COLO829 (cell line): Measurements from ENCODE around the gene PLXNA4.

ENCODE experiments used
- DNase-seq: peaks from one replicate; pipeline ENCODE4 v3.0.0; 2012; ENCODE audit warnings: low spot score

PLXNA4 gene

GRCh38 chr7:132141109-132141508 lies 435.2 kb downstream of the PLXNA4 start:
- DNase-seq: no peak

- DNase-seq: no peak
These were observed 435.9 kb downstream of the PLXNA4 start for GRCh38 chr7:132140341-132140740.

DNA sequence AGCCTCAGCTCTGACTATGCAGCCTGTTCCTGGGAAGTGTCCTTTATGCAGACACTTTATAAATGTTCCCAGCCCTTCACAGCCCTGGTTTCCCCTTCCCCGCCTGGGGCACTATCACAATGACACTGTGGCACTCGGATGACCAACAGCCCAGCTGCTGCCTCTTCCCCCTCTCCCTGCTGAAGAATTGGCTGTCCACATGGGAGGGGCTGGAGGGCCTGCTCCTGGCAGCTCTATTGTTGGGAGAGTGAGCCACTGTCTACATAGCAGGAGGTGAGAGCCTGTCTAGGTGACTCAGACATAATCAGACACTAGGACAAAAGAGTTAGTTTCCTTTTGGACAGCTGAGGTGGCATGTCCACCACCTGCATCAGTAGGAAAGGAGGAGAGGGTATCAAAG lies 437.5 kb downstream of the PLXNA4 start:
- no peak for DNase-seq

DNA sequence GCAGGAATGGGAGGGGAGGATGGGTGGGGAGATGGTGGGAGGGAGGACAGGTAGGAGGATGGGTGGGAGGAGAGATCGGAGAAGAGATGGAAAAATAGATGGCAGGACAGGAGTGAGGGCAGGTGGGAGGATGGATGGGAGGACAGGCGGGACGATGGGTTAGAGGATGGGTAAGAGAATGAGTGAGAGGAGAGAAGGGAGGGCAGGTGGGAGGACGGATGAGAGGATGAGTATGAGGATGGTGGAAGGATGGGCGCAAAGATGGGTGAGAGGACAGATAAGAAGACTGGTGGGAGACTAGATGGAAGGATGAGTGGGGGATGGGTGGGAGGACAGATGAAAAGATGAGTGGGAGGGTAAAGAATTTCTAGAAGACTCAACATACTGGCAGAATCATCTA lies 438.6 kb downstream of the PLXNA4 start:
- DNase-seq: no peak

GRCh38 chr7:132135746-132136385 lies 440.4 kb downstream of the PLXNA4 start:
- DNase-seq: no peak

DNA sequence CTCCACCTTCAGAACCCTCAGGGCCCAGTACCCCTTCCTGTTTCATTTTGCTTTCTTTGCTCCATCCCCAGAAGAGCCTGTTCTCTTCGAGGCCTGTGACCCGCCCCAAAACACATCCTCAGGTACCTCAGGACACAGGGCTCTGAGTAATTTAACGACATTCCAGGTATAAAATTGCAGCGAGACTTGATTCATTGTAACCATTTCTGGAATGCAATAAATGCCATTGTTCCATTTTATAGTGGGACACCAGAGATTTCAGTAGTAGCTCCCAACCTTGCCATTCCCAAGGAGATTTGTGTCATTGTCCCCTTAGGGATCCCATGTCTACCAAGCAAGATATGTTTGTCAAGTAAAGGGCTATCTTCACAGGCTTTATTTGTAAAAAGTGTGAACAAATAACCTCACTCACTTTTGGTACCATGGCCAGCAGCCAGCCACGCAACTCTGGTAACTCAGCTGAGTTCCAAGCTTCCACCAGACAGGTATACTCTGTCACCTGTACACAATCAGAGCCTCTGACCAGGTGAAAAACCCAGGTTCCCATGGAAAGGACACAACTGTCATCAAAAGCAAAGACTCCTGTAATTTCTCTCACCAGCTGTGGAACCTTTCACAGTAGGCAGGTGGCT lies 441.3 kb downstream of the PLXNA4 start:
- no peak for DNase-seq

GRCh38 chr7:132133501-132133900 lies 442.8 kb downstream of the PLXNA4 start:
- DNase-seq: no peak

GRCh38 chr7:132131196-132131595 lies 445.1 kb downstream of the PLXNA4 start:
- DNase-seq: no peak

DNA sequence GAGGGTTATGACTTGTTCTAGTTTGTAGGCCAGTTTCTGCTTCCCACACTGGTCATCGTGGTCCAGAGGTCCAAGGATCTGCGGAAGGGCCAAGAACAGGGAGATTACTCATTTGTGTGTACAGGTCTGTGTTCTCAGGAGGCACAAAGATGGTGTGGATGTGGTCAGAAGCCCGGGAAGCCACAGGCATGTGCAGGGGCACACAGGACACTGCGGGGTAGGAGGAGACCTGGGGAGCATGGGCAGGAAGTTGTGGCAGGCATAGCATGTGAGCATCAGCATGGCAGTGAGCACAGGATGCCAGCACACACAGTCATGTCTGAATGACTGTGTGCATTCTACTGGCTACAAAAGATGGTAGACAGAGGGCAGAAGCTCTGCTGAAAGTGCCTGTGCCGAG lies 445.8 kb downstream of the PLXNA4 start:
- no peak for DNase-seq

GRCh38 chr7:132125872-132126595 lies 450.2 kb downstream of the PLXNA4 start:
- DNase-seq: no peak

DNA sequence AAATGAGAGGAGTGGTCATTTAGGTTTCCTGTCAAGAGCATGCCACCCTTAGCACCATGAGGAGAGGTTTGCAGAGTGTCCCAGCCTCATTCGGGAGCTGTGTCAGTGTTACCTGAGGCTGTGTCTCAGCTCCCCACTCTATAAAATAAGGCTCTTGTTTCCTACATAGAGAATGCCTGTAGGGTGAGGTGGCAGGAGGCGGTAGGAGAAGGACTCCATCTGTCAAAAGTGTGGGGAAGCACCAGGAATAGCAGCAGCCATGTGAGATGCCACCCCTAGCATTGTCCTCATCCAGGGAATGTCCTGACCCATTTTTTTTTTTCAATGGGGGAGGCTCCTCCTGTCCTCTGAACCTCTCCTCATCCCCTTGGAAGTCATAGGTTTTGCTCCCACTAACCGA lies 451.2 kb downstream of the PLXNA4 start:
- DNase-seq: no peak

DNA sequence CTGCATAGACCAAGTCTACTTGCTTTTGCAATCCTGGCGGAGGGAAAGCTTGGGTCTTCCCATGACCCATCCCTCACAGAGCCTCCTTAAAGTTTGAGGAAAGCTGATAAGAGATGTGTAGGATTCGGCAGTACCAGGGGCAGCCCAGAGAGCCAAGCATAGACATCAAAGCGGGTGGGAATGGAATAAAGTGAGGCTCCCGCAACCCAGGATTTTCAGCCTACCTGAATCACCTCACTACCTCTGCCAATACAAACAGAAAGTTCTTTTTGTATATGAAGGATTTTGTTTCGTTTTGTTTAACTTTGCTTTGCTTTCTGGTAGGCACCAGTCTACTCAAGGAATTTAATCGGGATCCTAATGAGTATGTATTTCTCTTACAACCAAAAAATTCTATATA lies 451.7 kb downstream of the PLXNA4 start:
- no peak for DNase-seq

- DNase-seq: no peak
These were observed 452.5 kb downstream of the PLXNA4 start for GRCh38 chr7:132123773-132124172.

DNA sequence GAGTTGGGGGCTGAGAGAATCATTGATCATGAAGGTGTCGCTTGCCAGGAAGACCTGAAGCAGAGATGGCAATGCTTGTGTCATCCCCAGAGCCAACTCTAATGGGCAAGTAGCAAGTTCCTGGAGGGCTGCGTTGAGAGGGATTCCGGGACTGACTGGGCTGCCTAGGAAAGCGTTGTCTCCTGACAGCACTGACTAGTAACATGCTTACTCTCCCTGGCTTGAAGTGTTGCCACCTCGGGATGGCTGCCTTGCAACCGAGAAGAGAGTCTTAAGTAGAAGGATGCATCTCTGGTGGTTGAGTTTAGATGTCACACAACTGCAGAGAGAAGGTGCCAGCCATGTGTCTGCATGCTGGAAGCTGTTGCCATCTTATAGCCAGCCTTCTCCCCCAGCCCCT lies 453.4 kb downstream of the PLXNA4 start:
- no peak for DNase-seq

DNA sequence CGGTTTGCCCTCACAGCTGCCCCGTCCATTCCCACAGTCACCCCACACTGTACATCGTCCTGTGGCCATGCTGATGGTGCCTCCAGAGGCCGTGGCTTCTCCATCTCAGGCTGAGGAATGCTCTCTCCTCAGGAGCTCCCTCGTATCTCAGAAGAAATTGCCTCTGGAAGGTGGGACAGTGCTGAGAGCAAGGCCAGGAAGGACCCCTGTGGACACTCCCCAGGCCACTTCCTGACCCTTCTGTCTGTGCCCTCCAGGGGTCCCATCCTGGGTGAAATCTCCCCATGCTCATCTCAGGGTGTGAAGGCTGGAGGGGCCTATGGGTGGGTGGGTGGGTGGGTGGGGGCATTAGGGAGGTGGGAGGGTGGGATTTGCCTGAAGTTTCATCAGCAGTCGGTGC lies 454.3 kb downstream of the PLXNA4 start:
- no peak for DNase-seq

DNA sequence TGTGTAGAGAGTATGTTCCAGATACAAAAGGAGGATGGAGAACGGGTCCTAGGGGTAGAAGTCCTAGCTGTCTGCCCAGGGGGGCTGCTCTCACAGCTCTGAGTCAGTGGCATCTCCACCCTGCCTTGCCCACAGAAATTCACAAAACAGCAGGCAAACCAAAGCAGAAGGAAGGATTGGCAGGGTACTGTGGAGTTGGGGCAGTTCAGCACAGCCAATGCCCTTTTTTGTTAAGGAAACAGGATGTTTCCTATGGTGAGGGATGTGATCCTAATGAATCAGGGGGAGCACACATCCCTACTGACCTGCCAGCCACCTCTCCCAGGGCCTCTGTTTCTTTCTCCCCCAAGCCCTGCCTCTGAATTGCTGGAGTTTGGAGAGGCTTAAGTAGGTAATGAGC lies 457.6 kb downstream of the PLXNA4 start:
- no peak for DNase-seq

GRCh38 chr7:132117636-132118035 lies 458.6 kb downstream of the PLXNA4 start:
- no peak for DNase-seq

- no peak for DNase-seq
These were observed 459.1 kb downstream of the PLXNA4 start for GRCh38 chr7:132117181-132117580.

DNA sequence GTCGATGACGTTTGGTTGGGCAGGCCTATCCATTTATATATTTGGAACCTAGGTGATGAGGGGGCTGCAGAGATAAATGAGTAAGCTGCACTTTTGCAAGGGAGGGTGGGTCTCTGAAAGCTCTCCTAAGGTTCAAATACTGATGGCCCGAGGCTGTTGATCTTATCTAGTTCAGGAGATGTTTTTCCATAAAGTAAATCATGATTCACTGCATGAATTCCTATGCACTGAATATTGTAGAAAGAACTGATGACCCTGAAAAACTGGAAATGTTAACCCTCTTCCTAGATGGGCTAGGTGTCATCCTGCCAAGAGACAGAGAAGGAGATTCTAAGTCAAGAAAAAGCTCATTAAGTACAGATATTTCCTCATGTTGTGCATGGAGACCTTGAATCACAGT lies 459.9 kb downstream of the PLXNA4 start:
- DNase-seq: no peak

GRCh38 chr7:132115758-132116157 lies 460.5 kb downstream of the PLXNA4 start:
- no peak for DNase-seq

DNA sequence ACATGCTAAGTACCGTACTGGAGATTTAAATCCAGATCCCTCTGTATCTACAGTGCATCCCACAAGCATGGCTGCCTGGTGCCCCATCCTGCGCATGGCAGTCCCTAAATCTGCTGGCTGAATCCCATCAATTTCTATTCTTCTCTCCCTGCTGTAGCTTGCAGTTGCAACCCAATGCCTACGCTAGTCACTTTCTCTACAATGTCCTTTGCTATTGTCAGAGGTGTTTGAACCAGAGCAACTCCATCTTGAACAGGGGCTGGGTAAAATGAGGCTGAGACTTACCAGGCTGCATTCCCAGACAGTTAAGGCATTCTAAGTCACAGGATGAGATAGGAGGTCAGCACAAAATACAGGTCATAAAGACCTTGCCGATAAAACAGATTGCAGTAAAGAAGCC lies 461.2 kb downstream of the PLXNA4 start:
- DNase-seq: no peak

- no peak for DNase-seq
These were observed 461.9 kb downstream of the PLXNA4 start for GRCh38 chr7:132114411-132114810.

- DNase-seq: no peak
These were observed 462.5 kb downstream of the PLXNA4 start for GRCh38 chr7:132113536-132114371.
